HG02623 (cell line): ENCODE data around the gene KLHL9.
"Not testable (repeated sequence)": the region's sequence is repeated elsewhere in the genome, so short reads cannot be mapped to it uniquely, and the experiment has no call there.

Experiments
- ATAC-seq: cut with Tn5 transposase; IDR thresholded peaks from one replicate; pipeline ENCODE4 v1.9.1; 2021; ENCODE audit warnings: moderate library complexity; ENCODE audit not compliant: unreplicated experiment

KLHL9 gene

GRCh38 chr9:21334701-21335632 lies at the start of gene KLHL9:
KLHL9 (minus strand) TSS chr9:21335404; CDS start chr9:21334859, 545 bp downstream.
- peak; percentile 92 for ATAC-seq

GRCh38 chr9:21383627-21384026 lies 48.4 kb upstream of the KLHL9 start:
- no peak for ATAC-seq

GRCh38 chr9:21381448-21382339 lies 46.5 kb upstream of the KLHL9 start:
- ATAC-seq: peak; percentile 99

GRCh38 chr9:21371467-21371866 lies 36.3 kb upstream of the KLHL9 start:
- not testable (repeated sequence) for ATAC-seq

- no peak for ATAC-seq
These were observed 32.8 kb upstream of the KLHL9 start, which contains the start of gene IFNA13 for GRCh38 chr9:21367957-21368356. IFNA13 (minus strand) TSS chr9:21368057; CDS start chr9:21368010, 47 bp downstream.

- peak; percentile 89 for ATAC-seq
These were observed 32.0 kb upstream of the KLHL9 start for GRCh38 chr9:21367169-21367568.

GRCh38 chr9:21362287-21362686 lies 27.1 kb upstream of the KLHL9 start:
- no peak for ATAC-seq

- peak; percentile 90 for ATAC-seq
These were observed 22.6 kb upstream of the KLHL9 start for GRCh38 chr9:21357479-21358460.

- ATAC-seq: no peak
These were observed 15.6 kb upstream of the KLHL9 start, which contains the start of gene IFNA6 for GRCh38 chr9:21350787-21351186. IFNA6 (minus strand) TSS chr9:21350887; CDS start chr9:21350887, 0 bp downstream.

GRCh38 chr9:21348430-21348970 lies 13.3 kb upstream of the KLHL9 start:
- ATAC-seq: no peak

- ATAC-seq: no peak
These were observed 5.5 kb upstream of the KLHL9 start for GRCh38 chr9:21340735-21341134.

GRCh38 chr9:21336457-21336856 lies 1.3 kb upstream of the KLHL9 start:
- no peak for ATAC-seq

GRCh38 chr9:21333226-21333625 lies 2.0 kb downstream of the KLHL9 start:
- ATAC-seq: no peak

- no peak for ATAC-seq
These were observed 3.4 kb downstream of the KLHL9 start for GRCh38 chr9:21331676-21332402.

GRCh38 chr9:21326526-21327139 lies 8.6 kb downstream of the KLHL9 start:
- ATAC-seq: peak; percentile 86

GRCh38 chr9:21324047-21324446 lies 11.2 kb downstream of the KLHL9 start:
- no peak for ATAC-seq

- ATAC-seq: no peak
These were observed 12.2 kb downstream of the KLHL9 start for GRCh38 chr9:21322911-21323461.

- no peak for ATAC-seq
These were observed 14.7 kb downstream of the KLHL9 start for GRCh38 chr9:21320465-21320864.
